Esophagus muscularis mucosa (tissue), 4 donors: ENCODE results near the gene CRYGN. TPM values are rescaled to one million over a fixed set of nuclear protein-coding genes. Genes with fewer than 3 reads are reported as not detected.
A peak's percentile ranks its signal among the peaks of the same experiment; 100 is the strongest.

Experiments used
- DNase-seq: peaks from one replicate; pipeline ENCODE4 v3.0.0-alpha.2; 2017; ENCODE audit errors: extremely low spot score
- H3K27ac ChIP-seq, 4 donors: fragments of 200-600 bp; sonication (generic); replicated peaks in 1 of 4; 1 replicate in 3 of 4; 2 replicates in 1 of 4; pipeline ENCODE4 v1.5.1; 2016 to 2019; ENCODE audit warnings: mild to moderate bottlenecking in 1 of 4
- H3K27me3 ChIP-seq, 4 donors: fragments of 200-600 bp; sonication (generic); one replicate each; pipeline versions ENCODE4 v1.5.1 to v1.6.0; 2016 to 2019
- H3K36me3 ChIP-seq, 4 donors: fragments of 200-600 bp; sonication (generic); one replicate each; pipeline ENCODE4 v1.5.1; 2016 to 2019
- H3K4me1 ChIP-seq, 4 donors: fragments of 200-600 bp; sonication (generic); one replicate each; pipeline ENCODE4 v1.5.1; 2016 to 2019
- H3K4me3 ChIP-seq, 4 donors: fragments of 200-600 bp; sonication (generic); 1 replicate in 2 of 4; 2 replicates in 2 of 4; pipeline ENCODE4 v1.5.1; 2016 to 2019; ENCODE audit warnings: mild to moderate bottlenecking in 4 of 4, moderate library complexity in 1 of 4
- H3K9me3 ChIP-seq, 4 donors: fragments of 200-600 bp; sonication (generic); 1 replicate in 3 of 4; 2 replicates in 1 of 4; pipeline ENCODE4 v1.5.1; 2016 to 2019
- EP300 ChIP-seq: sonication (generic); formaldehyde crosslinking; IDR thresholded peaks from one replicate; pipeline ENCODE4 v1.6.1; 2017; ENCODE audit warnings: antibody characterized with exemption
- POLR2A ChIP-seq: fragments of 450-650 bp; IDR thresholded peaks from one replicate; pipeline ENCODE4 v1.6.1; 2017; ENCODE audit warnings: antibody characterized with exemption, moderate library complexity, mild to moderate bottlenecking, low read depth
- POLR2AphosphoS5 ChIP-seq, 2 donors: sonication (generic); formaldehyde crosslinking; IDR thresholded peaks; one replicate each; pipeline ENCODE4 v1.6.1; 2017; ENCODE audit warnings: antibody characterized with exemption in 2 of 2
- WGBS: methylation state at CpG from one replicate; pipeline ENCODE4 v1.1.5; 2018; 5-methylcytosine and 5-hydroxymethylcytosine counted together
- intact Hi-C: fragments of 100-400 bp; cut with DNase I; formaldehyde crosslinking; loops from one replicate; pipeline ENCODE4 v1.15.1; 2023
- total RNA-seq, 4 donors: library from RNA; depleted of rRNA; stranded (reverse); fragments of >200 nt; gene quantifications; one replicate each; pipeline versions ENCODE4 v1.1.0 to v1.2.1, GENCODE V29; 2016
- TF ChIP-seq, protein P1 (sequence below), 3 experiments: fragments of 200-600 bp in 2 of 3; fragments of 450-650 bp in 1 of 3; sonication (generic) in 2 of 3; IDR thresholded peaks; one replicate each; pipeline ENCODE4 v1.5.1; 2017 to 2019; ENCODE audit warnings: antibody characterized with exemption in 3 of 3, mild to moderate bottlenecking in 2 of 3, moderate library complexity in 1 of 3

CRYGN gene
- total RNA-seq, 4 donors from 2014 or later: under 0.01 to 1.3 (median 0.25) TPM

DNA sequence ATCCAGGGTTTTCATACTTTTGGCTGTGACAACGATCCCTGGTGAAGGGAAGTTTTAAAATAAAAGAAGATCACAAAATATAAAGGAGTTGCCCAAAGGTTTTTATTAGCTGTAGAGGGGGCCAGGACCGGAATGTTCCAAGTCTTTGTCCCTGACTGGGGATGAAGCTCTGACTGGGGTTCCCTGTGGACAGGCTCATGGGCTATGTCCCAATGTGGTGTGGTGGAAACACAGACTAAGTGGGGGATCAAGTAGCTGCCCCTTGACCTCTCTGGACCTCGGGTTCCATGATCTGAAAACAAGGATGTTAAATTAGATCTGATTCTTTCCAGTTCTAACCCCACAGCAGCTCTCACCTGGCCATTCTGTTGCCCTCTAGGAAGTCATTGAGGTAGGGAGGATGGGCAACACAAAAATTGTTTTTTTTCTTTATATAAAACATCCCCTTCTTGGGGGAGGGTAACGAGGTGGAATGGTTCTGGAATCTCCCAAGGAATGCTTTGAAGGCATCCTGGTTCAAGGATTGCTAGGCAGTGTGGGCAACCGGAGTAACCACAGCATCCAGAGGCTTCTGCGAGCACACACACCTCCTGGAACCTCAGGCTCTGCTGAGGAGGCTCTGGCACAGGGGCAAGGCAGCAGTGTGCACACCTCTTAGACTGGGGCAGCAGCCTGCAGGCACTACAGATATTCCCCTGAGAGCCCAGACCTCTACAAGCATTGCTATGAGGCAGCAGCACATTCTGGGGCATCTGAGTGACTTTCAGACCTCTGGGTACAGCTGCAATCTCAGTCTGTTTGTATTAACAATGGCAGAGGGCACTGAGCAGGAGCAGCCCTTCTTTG is 21.4 kb upstream of the CRYGN start:
- 74% methylated on average over 6 of the region's 6 CpGs for WGBS
- intact Hi-C loops: loop anchor here (2.0 to 5.0 kb wide), 4 partner anchors 41 to 296 kb away; partner anchors contain the start of gene RHEB
- peak overlapping the region in 2 of 4 donors; percentile 27 to 43 for H3K4me3 ChIP-seq
- TF ChIP-seq POLR2A: no peak
- TF ChIP-seq, protein P1, sequence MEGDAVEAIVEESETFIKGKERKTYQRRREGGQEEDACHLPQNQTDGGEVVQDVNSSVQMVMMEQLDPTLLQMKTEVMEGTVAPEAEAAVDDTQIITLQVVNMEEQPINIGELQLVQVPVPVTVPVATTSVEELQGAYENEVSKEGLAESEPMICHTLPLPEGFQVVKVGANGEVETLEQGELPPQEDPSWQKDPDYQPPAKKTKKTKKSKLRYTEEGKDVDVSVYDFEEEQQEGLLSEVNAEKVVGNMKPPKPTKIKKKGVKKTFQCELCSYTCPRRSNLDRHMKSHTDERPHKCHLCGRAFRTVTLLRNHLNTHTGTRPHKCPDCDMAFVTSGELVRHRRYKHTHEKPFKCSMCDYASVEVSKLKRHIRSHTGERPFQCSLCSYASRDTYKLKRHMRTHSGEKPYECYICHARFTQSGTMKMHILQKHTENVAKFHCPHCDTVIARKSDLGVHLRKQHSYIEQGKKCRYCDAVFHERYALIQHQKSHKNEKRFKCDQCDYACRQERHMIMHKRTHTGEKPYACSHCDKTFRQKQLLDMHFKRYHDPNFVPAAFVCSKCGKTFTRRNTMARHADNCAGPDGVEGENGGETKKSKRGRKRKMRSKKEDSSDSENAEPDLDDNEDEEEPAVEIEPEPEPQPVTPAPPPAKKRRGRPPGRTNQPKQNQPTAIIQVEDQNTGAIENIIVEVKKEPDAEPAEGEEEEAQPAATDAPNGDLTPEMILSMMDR (IDR thresholded peaks at IDR 0.05): no peak
- TF ChIP-seq POLR2AphosphoS5 (IDR thresholded peaks at IDR 0.05): peak in 1 of 2 donors; percentile 33
- TF ChIP-seq EP300: no peak
- no peak for DNase-seq
- H3K36me3 ChIP-seq: peaks cover 12 to 26% (median 19%) of the 10 kb centered on the region in 4 donors
- H3K4me1 ChIP-seq: peaks cover 34 to 38% (median 34%) of the 10 kb centered on the region in 4 donors
- peak overlapping the region; percentile 91 to 96 (median 94) for H3K27ac ChIP-seq
- no peaks in the 10 kb centered on the region for H3K27me3 ChIP-seq
- H3K9me3 ChIP-seq: peaks cover 0 to 11% (median 0%) of the 10 kb centered on the region in 4 donors

DNA sequence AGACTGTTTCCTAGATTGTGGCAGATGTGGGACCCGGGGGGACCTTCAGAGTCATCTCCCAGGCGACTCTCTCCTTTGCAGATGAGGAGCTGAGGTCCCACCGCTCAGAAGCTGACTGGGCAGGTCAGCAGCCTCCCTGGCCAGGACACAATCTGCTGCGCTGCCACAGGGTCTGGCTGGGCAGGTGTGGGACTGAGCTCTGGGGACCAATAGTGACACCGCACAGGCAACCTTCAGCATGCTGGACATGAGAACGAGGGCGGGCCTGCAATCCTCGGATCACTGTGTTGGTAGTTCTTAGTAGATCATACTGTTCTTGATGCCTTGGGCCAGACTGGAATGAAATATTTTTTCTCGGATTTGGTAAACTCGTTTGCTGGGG is 20.5 kb upstream of the CRYGN start:
- peak overlapping the region; percentile 27 to 43 (median 30) for H3K4me3 ChIP-seq
- peaks cover 0 to 11% (median 0%) of the 10 kb centered on the region in 4 donors for H3K9me3 ChIP-seq
- H3K4me1 ChIP-seq: peaks cover 34 to 38% (median 34%) of the 10 kb centered on the region in 4 donors
- H3K36me3 ChIP-seq: peaks cover 5 to 17% (median 11%) of the 10 kb centered on the region in 4 donors
- TF ChIP-seq EP300: no peak
- TF ChIP-seq POLR2AphosphoS5 (IDR thresholded peaks at IDR 0.05): no peak
- TF ChIP-seq, protein P1 (IDR thresholded peaks at IDR 0.05): no peak
- TF ChIP-seq POLR2A: no peak
- WGBS: 69% methylated on average over 6 of the region's 10 CpGs
- peak overlapping the region; percentile 91 to 96 (median 94) for H3K27ac ChIP-seq
- DNase-seq: no peak
- intact Hi-C loops: loop anchor here (2.0 to 5.0 kb wide), 4 partner anchors 42 to 297 kb away; partner anchors contain the start of gene RHEB
- H3K27me3 ChIP-seq: no peaks in the 10 kb centered on the region

- intact Hi-C loops: loop anchor here (2.0 to 5.0 kb wide), 4 partner anchors 42 to 297 kb away; partner anchors contain the start of gene RHEB
- Histone ChIP-seq H3K27ac (peak overlapping the region; percentile 91 to 96 (median 94)), H3K4me1 (peaks cover 34 to 38% (median 34%) of the 10 kb centered on the region in 4 donors), H3K36me3 (peaks cover under 1 to 12% (median 5%) of the 10 kb centered on the region in 4 donors), H3K27me3 (no peaks in the 10 kb centered on the region), H3K9me3 (peaks cover 0 to 11% (median 0%) of the 10 kb centered on the region in 4 donors), H3K4me3 (peak overlapping the region; percentile 27 to 43 (median 30))
- WGBS: 1% methylated on average over 21 of the region's 25 CpGs
- no peak for TF ChIP-seq POLR2A
- peak; percentile 96 to 98 for TF ChIP-seq POLR2AphosphoS5 (IDR thresholded peaks at IDR 0.05)
- peak; percentile 97 for TF ChIP-seq EP300
- TF ChIP-seq, protein P1 (IDR thresholded peaks at IDR 0.05): peak; percentile 42 to 55 (median 46)
- peak; percentile 96 for DNase-seq
These were observed 20.0 kb upstream of the CRYGN start for GRCh38 chr7:151459726-151460473.

DNA sequence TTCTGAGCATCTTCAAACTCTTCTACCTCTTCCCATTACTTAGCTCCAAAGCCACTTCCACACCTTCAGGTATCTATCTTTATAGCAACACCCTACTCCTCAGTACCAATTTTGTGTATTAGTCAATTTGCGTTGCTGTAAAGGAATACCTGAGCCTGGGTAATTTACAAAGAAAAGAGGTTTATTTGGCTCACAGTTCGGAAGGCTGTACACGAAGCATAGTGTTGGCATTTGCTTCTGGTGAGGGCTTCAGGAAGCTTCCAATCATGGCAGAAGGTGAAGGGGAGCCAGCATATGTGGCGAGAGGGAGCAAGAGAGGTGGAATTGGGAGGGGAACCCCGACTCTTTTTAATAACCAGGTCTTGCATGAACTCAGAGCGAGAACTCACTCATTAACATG is 17.6 kb upstream of the CRYGN start:
- Histone ChIP-seq H3K9me3 (peaks cover 0 to 5% (median 0%) of the 10 kb centered on the region in 4 donors), H3K4me3 (no peak overlapping the region), H3K27ac (no peak overlapping the region), H3K36me3 (no peaks in the 10 kb centered on the region), H3K4me1 (peaks cover 34 to 38% (median 34%) of the 10 kb centered on the region in 4 donors), H3K27me3 (no peaks in the 10 kb centered on the region)
- DNase-seq: no peak
- intact Hi-C loops: no loop called here
- no peak for TF ChIP-seq POLR2AphosphoS5 (IDR thresholded peaks at IDR 0.05)
- no peak for TF ChIP-seq POLR2A
- no peak for TF ChIP-seq EP300
- TF ChIP-seq, protein P1 (IDR thresholded peaks at IDR 0.05): no peak
- 93% methylated on average over 6 of the region's 6 CpGs for WGBS
